ENCODE results near the gene MARK2.

Gene MARK2

DNA sequence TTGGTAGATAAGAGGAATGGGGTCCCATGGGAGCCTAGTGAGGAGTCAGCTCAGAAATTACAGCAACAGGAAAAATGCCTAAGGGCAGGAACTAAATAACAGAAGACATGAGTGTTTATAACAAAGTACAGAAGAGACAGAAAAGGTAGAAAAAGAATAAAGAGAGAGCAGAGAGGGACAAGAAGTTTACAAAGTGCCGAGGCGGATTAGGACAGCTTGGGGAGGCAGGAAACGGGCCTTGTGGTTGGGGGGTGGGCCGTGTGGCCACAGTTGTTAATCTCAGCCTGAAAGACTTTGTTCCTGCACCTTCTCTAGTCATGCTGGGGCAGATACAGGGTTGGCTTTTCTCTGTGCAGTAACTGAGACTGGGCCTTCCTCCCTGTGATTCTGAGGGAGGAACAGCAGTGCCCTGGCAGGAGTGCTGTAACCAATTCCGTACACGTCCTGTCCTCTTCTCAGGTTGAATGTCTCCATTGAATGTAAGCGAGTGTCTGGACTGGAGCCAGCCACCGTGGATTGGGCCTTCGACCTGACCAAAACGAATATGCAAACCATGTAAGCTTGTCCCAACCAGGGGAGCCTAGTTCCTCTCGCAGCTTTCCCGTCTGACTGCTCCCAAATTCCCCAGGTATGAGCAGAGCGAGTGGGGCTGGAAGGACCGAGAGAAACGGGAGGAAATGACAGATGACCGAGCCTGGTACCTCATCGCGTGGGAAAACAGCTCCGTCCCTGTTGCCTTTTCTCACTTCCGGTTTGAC, 113.0 kb downstream of the MARK2 start:
- no peaks in the 10 kb centered on the region for H3K9me3 ChIP-seq (ENCODE audit: control extremely low read depth in 1 of 5, control insufficient read depth in 4 of 5, insufficient read depth in 2 of 5, low read depth in 1 of 5, low read length in 4 of 5)
- H3K27me3 ChIP-seq (replicated peaks in 2 of 5; ENCODE audit: control insufficient read depth in 4 of 5, insufficient read depth in 5 of 5, low read length in 4 of 5): no peaks in the 10 kb centered on the region
- H3K27ac ChIP-seq (ENCODE audit: insufficient read depth in 1 of 2, low read depth in 1 of 2, low read length in 2 of 2, poor library complexity in 1 of 2, severe bottlenecking in 2 of 2): peak overlapping the region in 1 of 2 experiments; percentile 28
- peak overlapping the region in 2 of 7 experiments; percentile 31 to 35 for H3K4me3 ChIP-seq (ENCODE audit: control insufficient read depth in 1 of 7, extremely low read depth in 1 of 7, insufficient read depth in 4 of 7, low read depth in 2 of 7, low read length in 6 of 7)
- CTCF ChIA-PET: interaction anchor here (1.4 to 2.4 kb wide), 3 partner anchors 9 to 124 kb away, joined by 4 to 10 read pairs (median 6); no protein-coding TSS in a partner anchor
- WGBS (ENCODE audit: insufficient coverage): 50% methylated on average over 19 of the region's 20 CpGs
- DNase-seq: peak; percentile 54 to 86 (median 81)
- H3K36me3 ChIP-seq (ENCODE audit: control insufficient read depth in 4 of 4, insufficient read depth in 4 of 4, low read length in 3 of 4): peaks cover 13 to 54% (median 36%) of the 10 kb centered on the region in 4 experiments
- H3K4me1 ChIP-seq (ENCODE audit: control extremely low read depth in 1 of 4, control insufficient read depth in 4 of 4, insufficient read depth in 4 of 4, low read length in 3 of 4): peaks cover 0 to 15% (median 13%) of the 10 kb centered on the region in 4 experiments
- POLR2A ChIA-PET: no interaction called here

DNA sequence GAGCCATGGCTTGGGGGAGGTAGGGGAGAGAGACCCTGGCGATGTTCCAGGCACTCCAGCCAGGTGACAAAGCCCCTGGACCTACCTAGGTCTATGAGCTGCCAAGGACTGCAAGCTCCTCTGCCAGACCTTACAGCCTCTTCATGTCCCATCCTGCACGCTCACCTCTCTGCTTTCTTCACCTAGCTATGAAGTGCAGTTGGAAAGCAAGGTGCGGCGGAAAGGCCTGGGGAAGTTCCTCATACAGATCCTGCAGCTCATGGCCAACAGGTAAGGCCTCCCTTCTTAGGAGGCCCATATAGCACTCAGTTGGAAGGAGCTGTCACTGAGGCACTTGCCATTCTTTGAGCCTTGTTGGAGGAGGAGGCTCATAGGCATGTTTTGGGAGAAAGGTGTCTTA, 113.7 kb downstream of the MARK2 start:
- DNase-seq: no peak
- WGBS (ENCODE audit: insufficient coverage): 100% methylated on average over 2 of the region's 4 CpGs
- Histone ChIP-seq H3K27ac (ENCODE audit: insufficient read depth in 1 of 2, low read depth in 1 of 2, low read length in 2 of 2, poor library complexity in 1 of 2, severe bottlenecking in 2 of 2) (no peak overlapping the region), H3K4me1 (ENCODE audit: control extremely low read depth in 1 of 4, control insufficient read depth in 4 of 4, insufficient read depth in 4 of 4, low read length in 3 of 4) (peaks cover 0 to 15% (median 13%) of the 10 kb centered on the region in 4 experiments), H3K27me3 (replicated peaks in 2 of 5; ENCODE audit: control insufficient read depth in 4 of 5, insufficient read depth in 5 of 5, low read length in 4 of 5) (no peaks in the 10 kb centered on the region), H3K9me3 (ENCODE audit: control extremely low read depth in 1 of 5, control insufficient read depth in 4 of 5, insufficient read depth in 2 of 5, low read depth in 1 of 5, low read length in 4 of 5) (no peaks in the 10 kb centered on the region), H3K36me3 (ENCODE audit: control insufficient read depth in 4 of 4, insufficient read depth in 4 of 4, low read length in 3 of 4) (peaks cover 16 to 54% (median 33%) of the 10 kb centered on the region in 4 experiments), H3K4me3 (ENCODE audit: control insufficient read depth in 1 of 7, extremely low read depth in 1 of 7, insufficient read depth in 4 of 7, low read depth in 2 of 7, low read length in 6 of 7) (no peak overlapping the region)
- ChIA-PET POLR2A (interaction anchor here (0.6 kb wide), 1 partner anchor 1109 kb away, joined by 3 read pairs; no protein-coding TSS in a partner anchor), CTCF (interaction anchor here (0.8 to 2.4 kb wide), 4 partner anchors 9 to 200 kb away, joined by 3 to 10 read pairs (median 5); no protein-coding TSS in a partner anchor)

DNA sequence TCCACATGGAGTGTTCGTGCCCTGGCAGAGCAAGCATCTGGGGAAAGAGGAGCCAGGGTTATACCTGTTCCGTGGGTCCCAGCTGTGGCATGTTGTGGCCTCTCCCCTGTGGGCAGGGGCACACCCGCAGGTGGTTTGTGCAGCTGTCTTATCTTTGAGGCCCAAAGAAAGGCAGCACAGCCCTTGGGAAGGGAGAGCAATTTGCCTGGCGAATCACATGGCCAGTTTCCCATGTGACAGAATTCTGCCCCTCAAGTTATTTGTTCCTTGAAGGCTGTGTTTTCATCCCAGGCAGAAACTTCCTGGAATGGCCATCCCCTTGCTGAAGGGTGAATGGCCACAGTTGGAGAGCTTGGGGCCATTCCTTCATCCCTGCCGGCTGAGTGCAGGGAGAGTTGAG, 119.1 kb downstream of the MARK2 start:
- ChIA-PET CTCF (interaction anchor here (0.8 to 2.8 kb wide), 5 partner anchors 12 to 191 kb away, joined by 3 to 13 read pairs (median 3); no protein-coding TSS in a partner anchor), POLR2A (no interaction called here)
- Histone ChIP-seq H3K27me3 (replicated peaks in 2 of 5; ENCODE audit: control insufficient read depth in 4 of 5, insufficient read depth in 5 of 5, low read length in 4 of 5) (no peaks in the 10 kb centered on the region), H3K27ac (ENCODE audit: insufficient read depth in 1 of 2, low read depth in 1 of 2, low read length in 2 of 2, poor library complexity in 1 of 2, severe bottlenecking in 2 of 2) (no peak overlapping the region), H3K4me1 (ENCODE audit: control extremely low read depth in 1 of 4, control insufficient read depth in 4 of 4, insufficient read depth in 4 of 4, low read length in 3 of 4) (peaks cover 0 to 5% (median 0%) of the 10 kb centered on the region in 4 experiments), H3K9me3 (ENCODE audit: control extremely low read depth in 1 of 5, control insufficient read depth in 4 of 5, insufficient read depth in 2 of 5, low read depth in 1 of 5, low read length in 4 of 5) (no peaks in the 10 kb centered on the region), H3K4me3 (ENCODE audit: control insufficient read depth in 1 of 7, extremely low read depth in 1 of 7, insufficient read depth in 4 of 7, low read depth in 2 of 7, low read length in 6 of 7) (no peak overlapping the region), H3K36me3 (ENCODE audit: control insufficient read depth in 4 of 4, insufficient read depth in 4 of 4, low read length in 3 of 4) (peaks cover 16 to 48% (median 27%) of the 10 kb centered on the region in 4 experiments)
- DNase-seq: no peak
- WGBS (ENCODE audit: insufficient coverage): 90% methylated on average over 4 of the region's 5 CpGs
